Testis (tissue), 3 donors: ENCODE results near the gene APOBEC3A. TPM values are rescaled to one million over a fixed set of nuclear protein-coding genes. Genes with fewer than 3 reads are reported as not detected.

Source experiments
- DNase-seq: peaks from one replicate; pipeline ENCODE4 v3.0.0-alpha.2; 2019
- H3K27ac ChIP-seq, 2 donors: fragments of 200-600 bp; sonication (generic); one replicate each; pipeline ENCODE4 v1.5.1; 2019
- H3K27me3 ChIP-seq: fragments of 200-600 bp; sonication (generic); one replicate; pipeline ENCODE4 v1.5.1; 2019
- H3K36me3 ChIP-seq: fragments of 200-600 bp; sonication (generic); one replicate; pipeline ENCODE4 v1.5.1; 2017; ENCODE audit warnings: low read depth; ENCODE audit errors: missing control alignments
- H3K4me1 ChIP-seq: fragments of 200-600 bp; sonication (generic); one replicate; pipeline ENCODE4 v1.5.1; 2019
- H3K4me3 ChIP-seq, 2 donors: fragments of 200-600 bp; sonication (generic); one replicate each; pipeline ENCODE4 v1.5.1; 2017 to 2019
- H3K9me3 ChIP-seq: fragments of 200-600 bp; sonication (generic); one replicate; pipeline ENCODE4 v1.5.1; 2017
- CTCF ChIP-seq, 3 experiments: fragments of 450-650 bp in 2 of 3; fragments of 200-600 bp in 1 of 3; sonication (generic) in 1 of 3; IDR thresholded peaks; one replicate each; pipeline ENCODE4 v1.5.1; 2016 to 2019; ENCODE audit warnings: antibody characterized with exemption in 3 of 3, mild to moderate bottlenecking in 2 of 3, moderate library complexity in 1 of 3
- POLR2A ChIP-seq: fragments of 450-650 bp; IDR thresholded peaks from one replicate; pipeline ENCODE4 v1.6.1; 2017; ENCODE audit warnings: antibody characterized with exemption, mild to moderate bottlenecking, moderate library complexity
- WGBS, 2 donors: methylation state at CpG; one replicate each; pipeline ENCODE4 v1.1.5; 2018; 5-methylcytosine and 5-hydroxymethylcytosine counted together
- intact Hi-C: fragments of 100-400 bp; cut with DNase I; formaldehyde crosslinking; loops from one replicate; pipeline ENCODE4 v1.15.1; 2023; ENCODE audit warnings: low total_unique reads
- polyA plus RNA-seq: library from polyadenylated mRNA; stranded (reverse); fragments of 350-450 nt; fragmentation: Illumina TruSeq; extraction: RNeasy Lipid Tissue Mini Kit (QIAGEN cat#74804); gene quantifications from one replicate; pipeline ENCODE4 v1.2.3, GENCODE V29; 2014; ENCODE audit warnings: low read depth, low replicate concordance; ENCODE audit not compliant: insufficient read depth
- total RNA-seq, 2 donors: library from RNA; depleted of rRNA; stranded (reverse); fragments of >200 nt; gene quantifications; one replicate each; pipeline ENCODE4 v1.2.3, GENCODE V29; 2016

Gene APOBEC3A
- total and polyA plus RNA-seq, 3 donors from 2014 or later = 0.50 to 1.1 TPM; not detected in 1

GRCh38 chr22:38963872-38964271 is 6.5 kb downstream of the APOBEC3A start:
- Histone ChIP-seq H3K27me3 (no peaks in the 10 kb centered on the region), H3K9me3 (no peaks in the 10 kb centered on the region), H3K27ac (no peak overlapping the region), H3K4me1 (no peaks in the 10 kb centered on the region), H3K36me3 (no peaks in the 10 kb centered on the region), H3K4me3 (no peak overlapping the region)
- 68 to 74% methylated on average over 8 to 9 of the region's 9 CpGs for WGBS, 2 donors
- no peak for TF ChIP-seq POLR2A
- no peak for TF ChIP-seq CTCF (IDR thresholded peaks at IDR 0.05)
- intact Hi-C loops = no loop called here
- peak; percentile 35 for DNase-seq

- intact Hi-C loops = no loop called here
- Histone ChIP-seq H3K9me3 (no peaks in the 10 kb centered on the region), H3K4me3 (no peak overlapping the region), H3K27me3 (no peaks in the 10 kb centered on the region), H3K27ac (no peak overlapping the region), H3K4me1 (no peaks in the 10 kb centered on the region), H3K36me3 (no peaks in the 10 kb centered on the region)
- no peak for DNase-seq
- TF ChIP-seq CTCF (IDR thresholded peaks at IDR 0.05) = no peak
- TF ChIP-seq POLR2A = no peak
- 86 to 89% methylated on average over 2 to 7 of the region's 7 CpGs for WGBS, 2 donors
These were observed 6.9 kb downstream of the APOBEC3A start for GRCh38 chr22:38964306-38964705.

GRCh38 chr22:38964989-38965388 is 7.6 kb downstream of the APOBEC3A start:
- Histone ChIP-seq H3K9me3 (no peaks in the 10 kb centered on the region), H3K4me3 (no peak overlapping the region), H3K4me1 (no peaks in the 10 kb centered on the region), H3K27me3 (no peaks in the 10 kb centered on the region), H3K27ac (no peak overlapping the region), H3K36me3 (no peaks in the 10 kb centered on the region)
- intact Hi-C loops = no loop called here
- TF ChIP-seq POLR2A (no peak), CTCF (IDR thresholded peaks at IDR 0.05) (no peak)
- DNase-seq = no peak
- WGBS, 2 donors = 73 to 92% methylated on average over 3 to 4 of the region's 4 CpGs

DNA sequence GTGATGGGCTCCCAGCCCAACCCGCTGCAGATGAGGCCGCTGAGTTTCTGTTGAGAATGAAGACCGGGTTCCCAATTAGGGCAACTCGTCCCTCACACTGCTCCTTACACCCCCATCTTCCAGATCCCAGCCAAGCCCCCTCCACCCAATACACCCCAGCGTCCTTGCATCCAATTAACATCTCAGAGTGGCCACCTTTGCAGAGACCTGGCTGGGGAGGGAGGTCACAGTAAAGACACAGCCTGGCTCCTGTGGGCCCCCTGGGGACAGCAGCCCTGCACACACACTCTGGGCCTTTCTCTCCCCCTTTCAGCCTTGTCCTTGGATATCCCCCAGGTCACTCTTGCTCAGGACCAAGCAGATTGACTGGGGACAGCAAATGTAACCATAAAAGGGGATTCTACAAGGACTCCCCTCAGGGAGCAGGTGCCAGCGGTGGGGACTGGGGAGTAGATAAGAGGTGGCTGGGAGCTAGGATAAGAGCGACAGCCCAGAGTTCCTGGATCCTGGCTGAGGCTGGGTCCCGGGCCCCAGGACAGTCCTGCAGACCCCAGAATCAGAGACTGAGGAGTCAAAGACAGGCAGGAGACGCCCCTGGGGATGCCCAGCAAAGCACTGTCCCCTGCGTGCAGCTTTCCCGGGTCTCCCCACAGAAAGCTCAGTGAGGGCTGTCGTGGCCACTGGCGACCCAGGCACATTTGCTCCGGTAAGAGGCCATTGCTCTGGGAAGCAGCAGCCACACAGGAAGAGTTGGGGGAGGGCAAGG is 8.4 kb downstream of the APOBEC3A start:
- Histone ChIP-seq H3K9me3 (no peaks in the 10 kb centered on the region), H3K27ac (no peak overlapping the region), H3K4me1 (no peaks in the 10 kb centered on the region), H3K36me3 (no peaks in the 10 kb centered on the region), H3K4me3 (no peak overlapping the region), H3K27me3 (no peaks in the 10 kb centered on the region)
- 67 to 80% methylated on average over 10 to 14 of the region's 14 CpGs for WGBS, 2 donors
- no peak for DNase-seq
- TF ChIP-seq CTCF (IDR thresholded peaks at IDR 0.05) = no peak
- no peak for TF ChIP-seq POLR2A
- intact Hi-C loops = no loop called here

DNA sequence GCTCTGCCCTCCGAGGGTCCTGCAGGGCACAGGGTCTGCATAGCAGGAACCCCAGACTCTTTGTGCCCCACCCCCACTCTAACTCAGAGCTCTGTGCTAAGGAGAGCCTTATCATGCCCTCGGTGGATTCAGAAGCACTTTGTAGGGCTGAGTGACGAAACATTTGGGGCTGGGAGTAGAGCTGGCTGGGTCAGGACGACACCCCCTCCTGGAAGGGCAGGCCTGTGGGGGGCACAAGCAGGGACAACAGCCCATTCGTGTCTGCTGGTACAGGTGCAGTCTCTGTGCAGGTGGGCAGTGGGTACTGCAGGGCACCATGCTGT is 8.9 kb downstream of the APOBEC3A start:
- Histone ChIP-seq H3K27ac (no peak overlapping the region), H3K4me3 (no peak overlapping the region), H3K9me3 (no peaks in the 10 kb centered on the region), H3K36me3 (no peaks in the 10 kb centered on the region), H3K4me1 (no peaks in the 10 kb centered on the region), H3K27me3 (no peaks in the 10 kb centered on the region)
- no peak for DNase-seq
- TF ChIP-seq POLR2A (no peak), CTCF (IDR thresholded peaks at IDR 0.05) (no peak)
- intact Hi-C loops = no loop called here
- 79 to 90% methylated on average over 3 to 4 of the region's 5 CpGs for WGBS, 2 donors
